Stimulated activated CD4-positive, alpha-beta T cell treated with anti-CD3 and anti-CD28 coated beads, Interleukin-1b, Interleukin-23, amount 100 ng/mL, for 48 hours (primary cell): ENCODE results near the gene PLA2G4E.
A peak's percentile ranks its signal among the peaks of the same experiment; 100 is the strongest.

Experiments
- DNase-seq: peaks from one replicate; pipeline ENCODE4 v3.0.0-alpha.2; 2020

PLA2G4E gene

DNA sequence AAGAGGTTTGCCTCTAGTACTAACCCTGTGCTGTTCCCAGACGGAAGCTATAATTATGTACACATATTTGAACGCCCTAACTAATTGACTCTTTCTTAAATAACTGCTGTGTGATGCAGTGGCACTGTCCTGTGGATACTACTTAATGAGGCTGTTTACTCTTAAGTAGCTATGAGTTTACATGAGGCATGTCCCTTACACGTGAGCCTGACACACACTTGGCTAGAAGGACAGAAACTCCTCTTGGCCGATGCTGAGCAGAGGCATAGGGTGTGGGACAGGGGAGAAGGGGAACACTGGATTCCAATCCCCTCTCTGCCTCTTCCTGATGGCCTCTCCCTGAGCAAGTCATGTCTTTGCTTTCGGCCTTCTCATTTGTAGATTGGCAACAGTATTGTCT is 70.4 kb downstream of the PLA2G4E start:
- DNase-seq, result no peak

DNA sequence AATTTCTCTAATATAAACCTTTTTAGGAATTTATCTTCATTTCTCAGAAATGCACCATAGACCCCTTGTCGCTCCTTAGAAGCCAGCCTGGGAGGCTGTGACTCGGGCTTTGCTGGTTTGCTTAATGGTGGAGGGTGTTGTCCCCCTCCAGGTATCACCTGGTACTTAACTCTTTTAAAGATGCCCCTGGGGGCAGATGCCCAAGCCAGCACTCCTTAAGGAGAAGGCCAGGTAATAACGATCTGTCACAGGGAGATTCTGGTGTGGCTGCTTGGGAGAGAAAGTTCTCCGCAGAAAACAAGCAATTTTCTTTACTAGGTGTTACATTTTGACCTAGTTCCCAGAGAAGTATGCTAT is 70.7 kb downstream of the PLA2G4E start:
- DNase-seq, result no peak

DNA sequence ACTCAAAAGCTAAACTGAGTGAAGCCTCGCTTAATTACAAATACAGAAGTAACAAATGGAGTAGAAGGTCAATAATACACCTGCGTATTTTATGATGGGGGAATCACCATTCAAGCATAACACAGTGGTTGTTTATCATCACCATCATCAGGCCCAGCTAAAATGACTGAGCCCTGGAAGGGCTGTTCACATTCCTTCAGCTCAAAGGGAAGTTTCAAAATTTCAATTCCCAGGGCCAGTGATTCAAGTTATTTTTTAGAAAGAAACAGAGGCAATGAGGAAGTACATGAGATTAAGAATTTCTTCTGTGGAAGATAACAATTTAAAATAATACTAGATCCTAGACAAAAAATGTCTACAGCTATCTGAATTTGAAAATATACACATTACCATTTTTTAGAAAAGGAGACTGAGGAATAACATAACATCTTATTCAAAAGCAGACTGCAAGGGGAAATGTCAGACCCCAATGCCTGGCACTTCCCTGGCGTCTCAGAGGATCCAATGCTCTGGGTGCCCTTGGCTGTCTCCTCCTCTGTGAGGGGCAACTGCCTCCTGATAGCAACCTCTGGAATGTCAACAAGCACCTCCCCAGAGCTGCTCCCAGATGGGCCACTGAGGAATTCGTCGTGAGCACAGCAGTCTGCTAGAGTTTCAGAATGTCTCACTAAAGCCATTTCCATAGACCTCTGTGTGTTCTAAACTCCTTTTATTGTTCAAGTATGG is 71.3 kb downstream of the PLA2G4E start:
- DNase-seq, result no peak

DNA sequence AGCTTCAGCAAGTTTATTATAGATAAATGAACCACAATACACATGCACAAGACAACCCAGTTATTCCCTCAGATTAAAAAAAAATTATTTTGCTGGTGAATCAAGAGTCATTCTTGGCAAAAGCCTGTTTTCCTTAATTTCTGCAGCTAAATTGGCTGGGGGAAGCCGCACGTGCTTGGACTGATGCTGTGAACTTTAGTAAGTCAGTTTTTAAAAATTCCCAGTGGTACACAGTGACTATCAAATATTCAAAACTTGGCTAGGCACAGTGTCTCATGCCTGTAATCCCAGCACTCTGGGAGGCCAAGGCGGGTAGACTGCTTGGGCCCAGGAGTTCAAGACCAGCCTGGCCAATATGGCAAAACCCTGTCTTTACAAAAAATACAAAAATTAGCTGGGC is 72.4 kb downstream of the PLA2G4E start:
- no peak for DNase-seq

DNA sequence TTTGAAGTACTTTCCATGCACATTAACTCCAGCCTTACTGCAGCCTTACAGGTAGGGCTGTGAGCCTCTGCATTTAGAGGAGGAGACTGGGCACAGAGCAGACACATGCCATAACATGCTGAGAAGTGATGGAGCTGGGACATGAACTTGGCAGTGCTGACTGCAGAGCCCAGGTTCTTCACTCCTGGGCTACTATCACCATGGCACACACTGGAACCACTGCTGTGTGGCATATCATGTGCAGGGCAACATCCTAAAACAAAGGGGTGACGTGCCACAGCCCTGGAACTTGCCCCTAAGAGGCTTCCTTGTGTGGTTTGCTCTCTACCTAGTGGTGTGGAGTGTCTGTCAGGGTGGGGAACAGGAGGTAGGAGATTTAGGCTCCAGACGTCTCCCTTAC is 73.9 kb downstream of the PLA2G4E start:
- no peak for DNase-seq

DNA sequence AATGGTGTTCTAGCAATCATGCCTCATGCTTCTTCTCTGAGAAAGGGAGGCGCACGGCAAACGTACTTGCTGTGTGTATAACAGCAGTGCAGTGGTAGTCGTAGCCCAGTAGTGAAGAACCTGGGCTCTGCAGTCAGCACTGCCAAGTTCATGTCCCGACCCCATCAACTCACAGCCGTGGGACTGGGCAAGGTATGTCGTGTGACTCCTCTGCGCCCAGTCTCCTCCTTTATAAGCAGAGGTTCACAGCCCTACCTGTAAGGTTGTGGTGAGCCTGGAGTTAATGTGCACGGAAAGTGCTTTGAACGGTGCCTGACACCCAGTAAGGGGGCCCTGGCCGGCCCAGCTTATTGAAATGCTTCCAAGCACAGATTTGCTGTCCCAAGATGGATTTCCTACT is 75.1 kb downstream of the PLA2G4E start:
- DNase-seq, result no peak

DNA sequence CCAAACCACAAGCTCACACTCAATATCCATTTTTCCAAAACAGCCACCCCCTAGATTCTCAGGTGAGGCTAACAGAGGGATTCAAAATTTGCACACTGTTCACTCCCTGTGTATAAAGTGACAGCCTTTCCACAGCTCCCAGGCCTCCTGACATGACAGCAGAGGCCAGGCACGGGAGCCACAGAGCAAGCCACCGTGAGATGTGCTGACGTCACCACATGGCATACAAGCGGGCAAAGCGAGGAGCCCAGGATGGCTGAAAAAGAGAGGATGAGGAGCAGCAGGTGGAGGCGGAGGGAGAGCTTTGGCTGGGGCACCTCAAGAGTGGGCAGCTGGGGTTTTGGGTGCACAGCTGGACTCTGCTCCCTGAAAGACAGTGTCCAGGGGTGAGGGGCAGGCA is 75.6 kb downstream of the PLA2G4E start:
- no peak for DNase-seq

DNA sequence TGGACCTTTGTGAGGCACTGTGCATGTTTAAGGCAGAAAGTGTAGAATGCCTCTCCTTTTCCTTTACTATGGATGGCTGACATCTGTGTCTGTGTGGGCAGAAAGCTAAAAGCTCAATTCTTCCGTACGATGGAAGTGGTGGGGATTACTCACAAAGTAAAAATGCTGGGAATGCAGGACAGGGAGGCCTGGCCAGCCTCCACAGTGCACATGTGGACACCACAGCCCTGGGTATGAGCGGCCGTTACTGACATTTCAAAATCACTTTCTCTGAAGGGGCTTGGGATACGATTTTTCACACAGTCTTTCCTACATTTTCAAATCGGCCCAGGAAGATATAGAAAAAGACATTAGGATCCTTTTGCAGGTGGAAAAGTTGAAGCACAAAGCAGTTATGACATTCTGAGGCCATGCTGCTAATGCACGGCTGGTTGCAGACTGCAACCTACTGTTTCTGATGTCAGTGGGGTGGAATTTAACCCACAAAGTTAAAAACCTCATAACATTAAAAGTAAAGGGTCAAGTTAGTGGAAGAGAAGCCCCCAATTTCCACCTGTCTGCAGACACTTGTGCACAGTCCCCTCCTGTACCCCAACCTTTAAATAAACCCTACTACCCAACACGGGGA is 76.4 kb downstream of the PLA2G4E start:
- no peak for DNase-seq

DNA sequence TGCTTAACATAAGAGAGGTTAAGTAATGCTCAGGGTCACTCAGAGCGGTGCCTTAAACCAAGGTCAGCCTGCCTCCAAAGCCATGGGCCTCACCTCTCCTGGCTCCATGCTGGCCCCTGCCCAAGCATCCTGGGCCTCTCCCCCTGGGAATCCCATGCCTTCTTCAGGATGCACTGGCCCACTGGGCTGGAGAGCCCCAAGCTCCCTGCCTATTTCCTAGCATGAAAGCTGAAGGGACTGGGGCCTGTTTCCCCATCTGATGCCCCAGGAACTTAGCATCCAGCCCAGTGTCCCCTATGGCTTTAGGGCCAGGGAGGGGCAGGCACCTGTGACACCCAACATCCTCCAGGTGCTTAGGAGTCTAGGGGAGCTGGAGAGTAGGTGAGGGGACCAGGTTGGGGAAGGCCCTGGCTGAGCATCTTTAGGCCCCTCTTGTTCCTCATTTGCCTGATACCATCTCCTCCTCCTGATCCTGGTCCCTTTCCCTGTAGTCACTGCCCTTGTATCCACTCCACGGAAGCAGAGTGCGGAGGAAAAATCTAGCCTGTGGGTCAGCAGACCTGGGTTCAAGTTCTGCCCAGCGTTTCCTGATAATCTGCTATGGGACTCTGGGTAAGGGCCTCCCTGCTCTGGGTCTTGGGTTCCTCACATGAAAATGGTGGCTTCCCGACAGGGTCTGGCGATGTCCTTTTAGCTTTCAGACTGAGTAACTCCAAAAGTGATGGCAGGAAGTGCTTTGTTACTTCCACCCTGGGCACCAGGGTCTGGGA is 77.1 kb downstream of the PLA2G4E start:
- no peak for DNase-seq

DNA sequence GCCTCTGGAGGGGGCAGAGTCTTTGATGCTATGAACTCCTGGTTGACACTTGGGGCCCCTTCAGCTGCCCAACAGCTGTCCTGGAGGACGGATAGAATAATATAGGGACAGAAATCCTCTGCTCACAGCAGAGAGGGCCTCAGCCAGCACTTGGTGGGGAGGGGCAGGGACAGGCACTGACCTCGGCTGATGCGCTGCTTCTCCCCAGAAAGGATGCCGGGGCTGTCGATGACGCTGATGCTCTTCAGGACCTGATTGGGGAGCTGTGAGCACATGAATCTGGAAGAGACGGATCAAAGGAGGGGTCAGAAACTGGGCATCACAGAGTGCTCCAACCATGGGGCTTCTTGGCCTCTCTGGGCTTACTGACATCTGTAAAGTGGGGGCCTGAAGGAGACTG is 78.0 kb downstream of the PLA2G4E start:
- no peak for DNase-seq

DNA sequence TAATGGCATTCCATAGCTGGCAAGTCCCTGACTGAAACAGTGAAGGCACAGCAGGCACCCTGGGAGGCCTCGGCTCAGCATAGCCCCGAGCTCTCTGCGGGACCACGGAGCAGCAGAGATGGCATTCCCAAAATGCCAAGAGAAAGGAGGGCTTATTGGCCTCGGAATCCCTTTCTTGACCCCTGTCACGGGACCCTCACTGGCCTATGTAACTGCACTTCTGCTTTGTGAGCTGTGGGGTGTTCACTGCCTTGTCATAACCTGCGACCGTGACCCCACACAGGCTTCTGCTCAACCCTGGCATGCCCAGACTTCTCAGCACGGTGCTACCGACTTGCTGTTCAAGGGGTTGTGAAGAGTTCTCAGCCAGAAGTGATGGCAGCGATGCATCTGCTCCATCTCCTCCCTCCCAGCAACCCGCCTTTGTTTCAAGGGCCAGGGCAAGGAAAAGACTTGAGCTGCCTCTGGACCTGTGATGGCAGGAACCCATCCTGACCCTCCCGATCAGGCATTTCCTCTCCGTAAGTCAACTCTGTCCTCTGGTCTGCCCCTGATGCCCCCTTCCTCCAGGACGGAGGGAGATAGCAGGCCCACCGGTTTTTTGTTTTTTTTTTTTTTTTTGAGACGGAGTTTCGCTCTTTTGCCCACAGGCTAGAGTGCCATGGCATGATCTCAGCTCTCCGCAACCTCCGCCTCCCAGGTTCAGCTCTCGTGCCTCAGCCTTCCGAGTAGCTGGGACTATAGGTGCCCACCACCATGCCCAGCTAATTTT is 79.0 kb downstream of the PLA2G4E start:
- DNase-seq, result no peak

DNA sequence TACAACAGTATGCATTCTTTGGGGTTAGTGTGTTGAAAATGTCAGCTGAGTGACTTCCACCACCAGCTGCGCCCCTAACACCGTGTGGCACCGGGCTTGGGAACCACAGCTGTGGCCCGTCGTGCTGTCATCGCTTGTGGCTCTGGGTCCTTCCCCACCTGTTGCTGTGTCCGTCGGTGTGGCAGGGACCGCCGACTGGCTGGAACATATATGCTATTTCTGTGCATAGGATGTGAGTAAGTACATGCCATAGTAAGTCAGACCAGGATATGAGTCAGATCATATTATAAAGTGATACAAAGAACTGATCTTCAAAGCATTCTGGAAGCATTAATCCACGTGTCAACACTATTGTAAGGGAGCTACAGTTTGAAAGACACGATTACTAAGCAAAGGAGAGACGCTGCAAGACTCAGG is 80.4 kb downstream of the PLA2G4E start:
- DNase-seq, result peak; percentile 78

DNA sequence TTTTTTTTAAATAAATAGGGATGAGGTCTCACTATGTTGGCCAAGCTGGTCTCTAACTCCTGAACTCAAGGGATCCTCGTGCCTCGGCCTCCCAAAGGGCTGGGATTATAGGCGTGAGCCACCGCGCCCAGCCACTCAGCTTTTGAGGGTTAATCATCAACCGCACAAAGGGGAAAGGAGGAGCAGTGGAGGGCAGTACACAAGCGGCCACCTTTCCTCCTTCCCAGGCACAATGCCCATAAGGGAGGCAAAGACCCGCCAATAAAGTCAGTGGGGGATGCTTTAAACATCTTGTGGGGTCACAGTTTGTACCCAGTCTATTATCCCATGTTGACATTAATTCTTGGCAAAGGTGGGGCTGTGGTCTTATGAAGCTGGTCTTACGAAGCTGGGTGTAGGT is 80.9 kb downstream of the PLA2G4E start:
- DNase-seq, result no peak

DNA sequence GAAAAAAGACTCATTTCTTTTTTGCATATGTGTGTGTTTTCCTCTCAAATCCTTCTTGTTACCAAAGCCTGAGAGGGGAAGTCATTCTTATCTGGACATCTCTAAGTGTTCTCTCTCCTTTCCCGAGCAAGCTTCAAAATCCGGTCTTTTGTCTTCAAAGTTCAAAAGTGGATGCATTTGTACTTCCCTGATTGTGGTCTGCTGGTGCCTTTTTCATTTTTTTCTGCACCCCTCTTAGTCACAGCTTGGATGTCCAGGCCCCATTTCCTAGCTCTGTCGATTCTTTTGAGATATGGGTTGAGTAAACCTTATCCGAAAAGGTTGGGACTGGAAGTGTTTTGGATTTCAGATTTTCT is 83.3 kb downstream of the PLA2G4E start:
- no peak for DNase-seq

DNA sequence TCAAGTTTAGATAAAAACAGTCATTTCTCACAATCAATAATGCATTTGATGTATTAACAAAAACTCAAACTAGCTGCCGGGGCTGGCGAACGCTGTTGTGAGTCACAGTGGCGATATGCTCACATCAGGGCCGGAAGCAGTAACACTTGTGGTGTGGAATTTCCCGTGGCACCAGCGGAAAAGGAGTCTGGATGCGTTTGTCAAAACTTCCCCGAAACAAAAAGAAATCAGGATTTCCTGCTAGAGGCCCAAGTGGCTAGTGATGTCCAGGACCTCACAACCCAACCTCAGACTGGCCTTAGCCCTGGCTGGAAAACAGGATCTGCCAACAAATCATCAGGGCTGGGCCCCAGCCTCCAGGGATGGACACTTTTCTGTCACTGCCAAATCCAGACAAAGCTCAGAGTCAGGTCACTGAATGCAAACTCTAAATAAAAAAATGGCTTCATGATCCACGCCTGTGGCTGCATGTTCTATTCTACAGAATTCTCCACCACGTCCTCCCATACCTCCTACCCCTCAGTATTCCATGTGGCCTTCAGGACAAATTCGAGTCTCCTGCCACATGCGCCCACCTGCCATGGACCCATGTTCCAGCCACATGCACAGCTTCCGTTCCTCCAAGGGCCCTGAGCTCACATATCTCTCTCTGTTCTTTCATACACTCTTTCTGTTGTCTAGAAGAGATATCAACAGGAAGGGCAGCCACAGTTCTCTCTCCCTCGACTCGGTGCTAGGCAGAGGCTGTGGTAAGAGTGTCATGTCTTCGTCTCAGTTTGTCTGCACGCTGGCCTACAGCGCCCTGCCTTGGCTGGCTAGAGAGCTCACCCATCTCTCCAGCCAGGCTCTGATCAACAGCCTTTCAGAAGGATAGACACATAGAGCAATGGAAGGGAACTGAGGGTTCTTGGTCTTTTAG is 83.9 kb downstream of the PLA2G4E start:
- peak; percentile 87 for DNase-seq

DNA sequence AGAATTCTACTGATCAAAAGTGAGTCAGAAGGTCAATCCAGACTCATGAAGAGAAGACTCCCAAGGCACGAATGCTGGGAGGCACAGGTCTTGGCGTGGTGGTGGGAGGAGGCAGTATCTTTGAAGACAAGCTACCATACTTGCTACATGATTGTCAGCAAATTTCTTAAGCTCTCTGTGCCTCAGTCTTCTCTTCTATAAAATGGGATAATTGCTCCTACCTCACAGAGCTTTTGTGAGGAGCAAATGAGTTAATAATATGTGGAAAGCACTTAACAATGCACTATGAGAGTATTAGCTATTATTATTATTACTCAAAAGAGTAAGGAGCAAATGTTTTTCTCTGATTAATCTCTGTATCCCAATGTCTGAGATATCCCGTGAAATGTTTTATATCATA is 84.7 kb downstream of the PLA2G4E start:
- DNase-seq, result peak; percentile 41

DNA sequence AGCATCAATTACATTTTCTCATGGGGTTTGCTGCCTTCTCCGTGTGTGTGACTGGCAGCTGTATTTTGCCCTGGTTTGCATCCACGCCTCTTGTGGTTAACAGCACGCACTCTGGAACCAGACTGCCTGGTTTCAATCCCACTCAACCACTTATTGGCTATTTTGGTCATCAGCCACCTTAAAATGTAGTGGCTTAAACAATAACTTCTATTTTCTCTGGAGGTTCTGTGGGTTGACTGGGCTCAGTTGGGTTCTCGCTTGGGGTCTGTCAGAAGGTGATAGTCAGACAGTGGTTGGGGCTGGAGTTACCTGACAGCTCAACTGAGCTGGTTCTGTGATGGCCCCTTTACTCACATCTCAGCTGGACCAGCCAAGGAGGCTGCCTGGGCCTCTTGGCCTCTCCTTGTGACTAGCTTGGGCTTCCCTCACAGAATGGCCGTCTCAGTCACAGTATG is 85.2 kb downstream of the PLA2G4E start:
- peak; percentile 60 for DNase-seq

DNA sequence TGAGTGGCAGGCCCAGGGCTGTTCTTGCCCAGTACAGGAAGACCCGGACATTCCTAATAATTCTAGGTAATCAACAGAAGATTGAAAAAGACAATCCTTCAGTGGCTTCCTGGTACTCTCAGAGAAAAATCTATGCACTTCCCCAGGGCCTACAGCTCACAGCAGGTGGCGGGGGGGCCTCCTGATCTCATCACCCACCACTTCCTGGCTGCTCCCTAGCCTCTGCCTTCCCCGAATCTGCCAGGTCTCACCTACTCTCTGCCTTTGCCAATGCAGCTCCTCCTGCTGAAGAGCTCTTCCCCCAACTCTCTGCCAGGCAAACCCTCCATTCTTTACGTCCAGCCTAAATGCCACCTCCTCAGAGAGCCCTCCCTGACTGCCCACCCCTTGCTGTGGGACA is 86.0 kb downstream of the PLA2G4E start:
- DNase-seq, result peak; percentile 72

DNA sequence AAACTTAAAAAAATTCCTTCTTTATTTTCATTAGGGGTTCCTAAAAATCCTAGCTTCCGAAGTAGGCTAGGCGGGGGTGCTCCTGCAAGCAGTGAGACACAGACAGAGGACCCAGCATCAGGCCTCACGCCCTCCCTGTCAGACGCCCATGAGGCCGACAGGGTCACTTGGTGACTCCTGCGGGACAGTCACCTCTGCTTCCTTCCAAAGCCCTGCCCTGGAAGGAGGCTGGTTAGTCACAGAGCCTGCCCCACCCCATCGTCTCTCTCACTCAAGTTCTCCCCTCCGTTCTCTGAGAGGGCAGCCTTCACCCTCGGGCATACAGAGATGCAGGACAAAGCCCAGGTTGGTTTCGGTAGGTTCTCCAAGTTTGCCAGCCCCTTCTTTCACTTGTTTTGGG is 87.1 kb downstream of the PLA2G4E start:
- peak; percentile 24 for DNase-seq

DNA sequence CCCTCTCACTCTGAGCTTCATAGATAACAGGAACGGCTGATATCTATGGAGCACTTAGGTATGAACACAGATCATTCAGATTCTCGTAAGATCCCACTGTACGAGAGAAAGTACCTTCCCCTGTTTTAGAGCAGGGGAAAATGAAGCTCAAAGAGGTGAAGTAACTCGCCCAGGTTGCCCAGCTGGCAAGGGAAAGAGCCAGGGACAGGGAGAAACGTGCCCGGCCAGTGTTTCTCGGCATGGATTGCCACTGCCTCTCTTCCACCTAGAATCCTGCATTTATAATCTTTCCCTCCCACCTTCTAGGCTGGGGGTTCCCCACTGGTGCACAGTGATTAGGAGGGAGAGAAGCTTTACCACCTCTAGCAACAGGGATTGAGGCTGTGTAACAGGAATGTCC is 87.5 kb downstream of the PLA2G4E start:
- DNase-seq, result no peak

DNA sequence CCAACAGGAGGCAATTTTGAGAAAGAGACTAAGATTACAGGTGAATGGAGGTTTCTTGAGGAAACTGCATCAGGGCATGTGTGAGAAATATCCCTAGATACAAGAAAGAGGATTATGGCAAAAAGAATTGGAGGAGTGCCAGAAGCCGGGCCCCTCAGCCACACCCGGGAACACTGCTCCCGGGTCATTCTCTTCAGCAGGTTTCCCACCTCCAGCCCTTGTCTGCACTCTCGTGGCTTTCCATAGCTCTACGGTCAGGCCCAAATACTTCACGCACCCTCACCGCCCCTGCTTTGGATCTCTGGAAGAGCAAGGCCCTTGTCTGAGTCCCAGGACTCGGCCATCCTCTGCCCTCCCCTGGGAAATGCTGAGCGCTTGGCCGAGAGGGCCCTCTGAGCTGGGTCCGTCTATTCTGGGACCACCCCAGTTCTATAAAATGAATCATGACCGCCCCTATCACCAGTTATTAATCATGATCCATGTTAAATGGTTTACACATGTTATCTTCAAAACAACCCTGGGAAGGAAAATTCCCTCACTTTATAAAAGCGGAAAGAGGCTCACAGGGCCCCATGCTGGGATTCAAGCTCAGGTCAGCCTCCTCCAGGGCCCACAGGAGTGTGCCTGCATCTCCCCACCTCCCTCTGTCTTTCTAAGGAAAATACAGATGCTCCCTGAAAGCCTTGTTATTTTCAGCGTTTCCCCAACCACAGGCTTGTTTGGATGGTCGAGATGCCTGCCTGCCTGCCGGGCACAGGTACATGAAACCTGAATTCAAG is 88.1 kb downstream of the PLA2G4E start:
- DNase-seq, result no peak

DNA sequence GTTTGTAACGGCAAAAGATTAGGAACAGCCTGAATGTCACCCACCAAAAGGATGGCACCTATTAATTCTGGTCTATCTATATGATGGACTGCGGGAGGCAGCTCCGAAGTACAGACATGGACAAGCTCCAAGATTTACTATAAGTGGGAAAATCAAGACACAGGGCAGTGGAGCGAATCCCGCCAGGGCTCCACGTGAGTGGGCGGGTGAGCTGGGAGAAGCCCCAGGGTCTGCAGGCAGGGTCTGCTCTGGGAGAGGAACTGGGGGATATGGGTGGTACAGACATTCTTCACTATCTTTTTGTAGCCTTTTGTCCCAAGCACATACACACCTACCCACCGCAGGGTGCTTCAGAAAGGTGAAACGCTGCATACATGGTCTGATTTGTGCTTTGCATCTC is 88.7 kb downstream of the PLA2G4E start:
- DNase-seq, result no peak
